Left colon (tissue), 2 donors: ENCODE measurements around the gene FNBP1L. TPM values are rescaled to one million over a fixed set of nuclear protein-coding genes. Genes with fewer than 3 reads are reported as not detected.
"Not testable (repeated sequence)": the region's sequence is repeated elsewhere in the genome, so short reads cannot be mapped to it uniquely, and the experiment has no call there.

Experiments
- ATAC-seq: fragments of 200-7000 bp; cut with Tn5 transposase; one replicate; pipeline ENCODE4 v1.9.1; 2020; ENCODE audit warnings: mild to moderate bottlenecking, moderate library complexity
- DNase-seq, 2 donors: peaks; one replicate each; pipeline ENCODE4 v3.0.0-alpha.2; 2020
- intact Hi-C, 2 donors: fragments of 100-400 bp; cut with DNase I in 1 of 2; cut with micrococcal nuclease in 1 of 2; formaldehyde crosslinking; loops; one replicate each; pipeline versions ENCODE4 v1.11.2 to v1.14.0; 2022; cut with DNase I, micrococcal nuclease
- total RNA-seq, 2 donors: library from RNA; stranded (reverse); fragmentation: NEBNext Ultra II Directional; extraction: Animal tissue kit (Norgen Biotek cat#: 25700); gene quantifications; one replicate each; pipeline ENCODE4 v1.2.1, GENCODE V29; 2021
- donor health status: DM: no; HTN: no; CAD: no.
- donor health status: DM: yes; HTN: yes; CAD: no.

FNBP1L gene
- total RNA-seq, 2 donors from 2014 or later = 46.7 to 64.2 TPM

DNA sequence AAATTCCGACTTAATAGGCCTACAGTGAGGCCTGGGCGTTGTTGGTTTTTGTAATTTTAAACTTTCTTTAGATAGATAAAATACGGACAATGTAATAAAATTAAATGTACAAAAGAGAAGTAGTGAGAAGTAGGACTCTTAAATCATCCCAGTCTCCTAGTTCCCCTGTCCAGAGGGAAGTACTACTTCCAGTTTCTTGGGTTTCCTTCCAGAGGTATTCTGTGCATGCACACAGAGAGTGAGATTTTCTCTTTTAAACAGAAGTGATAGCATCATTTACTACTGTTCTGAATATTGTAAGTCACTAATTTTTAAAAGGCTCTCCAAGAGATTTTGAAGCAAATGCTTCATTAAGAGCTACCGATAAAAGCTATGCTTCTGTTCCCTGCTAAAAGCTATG is 7.2 kb upstream of the FNBP1L start:
- no peak for DNase-seq
- ATAC-seq = no peak
- intact Hi-C loops = loop anchor here in 1 of 2 donors (10.0 kb wide), 2 partner anchors 184 to 404 kb away; no protein-coding TSS in a partner anchor

DNA sequence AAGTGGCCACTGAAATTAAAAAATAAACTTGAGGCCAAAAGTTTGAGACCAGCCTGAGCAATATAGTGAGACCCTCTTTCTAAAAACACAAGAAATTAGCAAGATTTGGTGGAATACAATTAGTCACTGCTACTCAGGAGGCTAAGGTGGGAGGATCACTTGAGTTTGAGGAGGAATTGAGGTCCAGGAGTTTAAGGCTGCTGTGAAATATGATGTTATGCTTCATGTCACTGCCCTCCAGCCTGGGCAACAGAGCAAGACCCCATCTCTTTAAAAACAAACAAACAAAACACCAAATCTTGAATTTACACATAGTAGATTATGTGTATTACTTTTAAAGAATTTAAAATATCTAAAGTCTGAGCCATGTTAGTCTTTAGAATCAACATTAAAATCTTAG is 6.3 kb upstream of the FNBP1L start:
- intact Hi-C loops = loop anchor here in 1 of 2 donors (10.0 kb wide), 2 partner anchors 183 to 403 kb away; no protein-coding TSS in a partner anchor
- DNase-seq (no peak), ATAC-seq (no peak)

DNA sequence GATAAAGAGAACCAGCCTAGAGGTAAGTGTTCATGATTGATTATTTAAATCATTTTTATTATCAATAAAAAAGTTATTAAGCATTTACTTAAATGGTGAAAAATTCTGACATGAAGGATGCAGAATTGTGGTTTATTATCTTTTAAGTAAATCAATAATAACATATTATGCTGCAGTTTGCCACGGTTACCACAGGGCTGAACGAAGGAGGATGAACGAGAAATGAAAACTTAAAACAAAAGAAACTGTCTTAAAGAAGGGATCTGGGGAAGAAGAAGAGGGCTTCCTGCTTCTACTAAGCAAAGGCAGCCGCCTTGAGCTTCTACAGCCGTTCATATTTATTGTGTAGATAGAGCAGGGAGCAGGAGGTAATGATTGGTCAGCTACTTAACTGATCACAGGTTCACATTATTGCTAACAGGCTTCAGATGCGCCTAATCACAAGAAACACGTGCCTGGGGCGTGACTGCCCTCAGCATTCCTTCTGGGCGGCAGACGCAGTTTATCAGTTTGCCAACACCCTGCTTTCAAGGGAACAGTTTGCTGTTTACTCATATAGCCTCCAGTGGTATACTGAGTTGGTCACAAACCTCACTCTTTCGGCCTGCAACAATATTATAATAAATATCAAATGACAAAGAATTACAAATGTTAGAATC is 5.8 kb upstream of the FNBP1L start:
- ATAC-seq (peak; percentile 48), DNase-seq (peak; percentile 81 to 88)
- intact Hi-C loops = loop anchor here in 1 of 2 donors (10.0 kb wide), 2 partner anchors 183 to 403 kb away; no protein-coding TSS in a partner anchor

DNA sequence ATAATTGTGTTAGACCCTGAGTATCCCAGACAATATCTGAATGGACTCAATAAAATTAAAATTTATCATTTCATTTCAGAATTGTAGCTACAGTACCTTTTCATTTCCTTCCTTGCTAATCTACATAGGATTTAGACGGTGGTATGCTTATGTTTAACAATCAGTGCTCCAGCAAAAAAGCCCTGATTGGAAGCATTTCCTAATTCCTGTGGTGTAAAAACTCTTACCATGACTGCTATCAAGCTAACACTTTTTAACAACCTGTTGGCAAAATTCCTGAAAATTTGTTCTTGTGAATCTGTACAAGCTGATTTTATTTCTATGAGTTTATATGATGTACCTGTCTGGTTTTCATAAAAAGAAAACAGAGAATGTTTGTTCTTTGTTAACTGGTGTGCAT is 5.2 kb upstream of the FNBP1L start:
- ATAC-seq = no peak
- intact Hi-C loops = loop anchor here in 1 of 2 donors (10.0 kb wide), 2 partner anchors 182 to 402 kb away; no protein-coding TSS in a partner anchor
- DNase-seq = no peak

DNA sequence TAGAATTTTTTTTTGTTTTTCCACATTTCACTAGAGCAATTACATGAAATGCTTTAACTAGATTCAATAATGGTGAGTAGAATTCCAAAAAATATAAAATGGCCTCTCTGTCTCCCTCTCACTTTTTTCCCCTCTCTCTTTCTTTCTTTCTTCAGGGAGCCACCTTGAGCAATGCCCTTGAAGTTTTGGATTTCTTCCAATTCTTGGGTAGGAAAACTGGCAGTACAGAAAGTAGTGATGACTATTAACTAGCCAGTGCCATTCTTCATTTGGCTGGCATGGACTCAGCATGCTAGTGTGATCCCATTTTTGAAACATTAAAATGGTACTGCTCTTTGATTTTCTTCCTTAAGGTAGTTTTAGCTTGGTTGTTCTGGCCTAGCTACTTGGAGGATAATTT is 4.5 kb upstream of the FNBP1L start:
- no peak for ATAC-seq
- intact Hi-C loops = loop anchor here in 1 of 2 donors (10.0 kb wide), 2 partner anchors 181 to 401 kb away; no protein-coding TSS in a partner anchor

DNA sequence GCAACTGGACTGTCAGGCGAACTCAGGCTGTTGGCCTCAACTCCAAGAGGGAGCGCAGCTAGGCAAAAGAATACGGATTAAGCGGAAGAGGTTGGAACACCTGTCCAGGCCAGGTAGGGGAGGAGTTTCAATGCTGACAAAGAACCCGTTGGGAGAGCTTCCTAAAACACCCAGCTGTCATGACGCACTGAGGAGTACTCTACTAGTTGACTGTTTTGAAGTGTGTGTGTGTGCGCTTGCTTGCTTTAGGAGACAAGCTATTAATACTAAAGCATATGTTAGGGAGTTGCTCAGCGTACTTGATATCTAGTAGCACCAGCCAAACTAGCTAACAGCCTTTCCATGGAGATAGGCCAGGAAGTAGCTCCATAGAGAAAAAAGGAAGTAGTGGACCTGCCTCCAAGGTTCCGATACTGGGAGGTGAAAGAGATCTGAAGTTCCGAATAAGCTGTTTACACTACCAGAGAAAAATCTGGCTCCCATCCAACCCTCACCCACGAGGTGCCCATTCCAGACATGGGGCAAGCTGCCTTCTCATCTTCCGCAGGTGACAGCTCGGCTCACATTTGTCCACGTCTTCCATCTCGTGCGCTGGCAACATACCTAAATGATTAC is 974 bp upstream of the FNBP1L start:
- intact Hi-C loops = loop anchor here in 1 of 2 donors (10.0 kb wide), 2 partner anchors 178 to 398 kb away; no protein-coding TSS in a partner anchor
- ATAC-seq (peak; percentile 63), DNase-seq (peak; percentile 65 to 80)

More for the DNA sequence above, 4.5 kb upstream of the FNBP1L start:
- DNase-seq = no peak

DNA sequence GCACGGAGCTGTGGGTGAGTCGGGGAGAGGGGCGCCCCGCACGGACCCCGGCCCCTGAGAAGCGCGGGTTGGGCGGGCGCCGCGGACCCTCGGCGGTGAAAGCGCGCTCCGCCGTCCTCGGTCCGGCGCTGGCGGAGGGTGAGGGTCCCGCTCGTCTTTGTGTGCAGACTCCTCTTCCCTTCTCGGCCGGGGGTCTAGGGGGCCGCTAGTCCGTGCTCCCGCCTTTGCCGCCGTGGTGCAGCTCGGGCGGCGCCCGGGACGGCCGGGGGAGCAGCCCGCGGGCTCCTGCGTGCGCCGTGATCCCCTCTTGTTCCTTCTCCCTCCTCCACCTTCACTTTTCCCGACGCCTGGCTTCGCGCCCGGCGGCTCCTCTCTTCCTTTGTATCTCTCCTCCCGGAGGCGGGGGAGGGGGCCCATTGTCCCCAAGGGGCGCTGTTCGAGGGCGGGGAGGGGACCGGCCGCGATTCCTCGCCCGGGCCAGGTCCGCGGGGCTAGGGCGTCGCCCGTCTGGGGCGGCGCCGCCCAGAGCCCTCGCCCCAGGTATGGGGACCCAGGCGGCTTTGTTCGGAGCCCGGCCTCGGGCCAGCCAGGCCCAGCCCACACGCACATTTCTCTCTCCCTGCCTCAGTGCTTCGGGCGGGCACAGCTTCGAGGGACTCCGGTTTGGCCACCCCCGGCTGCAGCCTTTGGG is 519 bp downstream of the FNBP1L start:
- ATAC-seq = peak; percentile 67
- peak; percentile 67 to 79 for DNase-seq
- intact Hi-C loops = loop anchor here in 1 of 2 donors (10.0 kb wide), 2 partner anchors 176 to 396 kb away; no protein-coding TSS in a partner anchor

DNA sequence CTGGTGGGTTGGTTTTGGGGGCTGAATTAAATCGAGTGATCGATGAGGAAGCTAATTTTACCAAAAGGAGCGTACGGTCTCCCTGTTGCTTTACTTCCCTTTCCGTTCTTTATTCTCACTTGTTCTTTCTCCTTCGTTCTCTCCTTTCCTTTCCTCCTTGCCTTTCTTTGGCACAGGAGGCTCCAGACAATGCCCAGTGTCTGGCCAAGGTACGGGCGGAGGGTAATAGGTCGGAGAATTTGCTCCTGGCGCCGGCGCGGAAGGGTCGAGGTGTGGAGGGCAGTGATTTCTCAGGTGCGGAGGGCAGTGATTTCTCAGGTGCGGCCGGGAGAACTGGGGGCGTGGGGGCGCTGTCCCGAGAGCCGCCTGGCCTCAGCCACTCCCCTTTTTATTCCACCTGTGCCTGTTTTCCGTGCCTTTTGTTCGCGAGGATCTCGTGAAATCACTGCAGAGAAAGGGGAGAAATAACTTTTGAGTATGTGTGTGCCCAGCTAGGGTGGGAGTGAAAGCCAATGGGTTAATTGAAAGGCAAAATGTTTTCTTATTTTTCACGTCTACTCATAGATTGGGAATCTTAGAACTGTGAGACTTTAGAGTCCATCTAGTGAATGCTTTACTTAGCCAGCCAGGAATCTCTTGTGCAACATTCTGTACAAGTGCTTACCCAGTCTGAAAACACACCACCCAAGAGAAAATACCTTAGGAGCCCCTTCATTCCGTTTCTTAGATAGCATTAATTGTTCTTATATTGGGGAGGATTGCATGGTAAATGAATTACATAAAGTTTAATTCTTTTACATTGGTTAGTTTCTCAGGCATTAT is 1.3 kb downstream of the FNBP1L start:
- intact Hi-C loops = loop anchor here in 1 of 2 donors (10.0 kb wide), 2 partner anchors 176 to 396 kb away; no protein-coding TSS in a partner anchor
- ATAC-seq = peak; percentile 58
- DNase-seq = peak; percentile 72 to 73

DNA sequence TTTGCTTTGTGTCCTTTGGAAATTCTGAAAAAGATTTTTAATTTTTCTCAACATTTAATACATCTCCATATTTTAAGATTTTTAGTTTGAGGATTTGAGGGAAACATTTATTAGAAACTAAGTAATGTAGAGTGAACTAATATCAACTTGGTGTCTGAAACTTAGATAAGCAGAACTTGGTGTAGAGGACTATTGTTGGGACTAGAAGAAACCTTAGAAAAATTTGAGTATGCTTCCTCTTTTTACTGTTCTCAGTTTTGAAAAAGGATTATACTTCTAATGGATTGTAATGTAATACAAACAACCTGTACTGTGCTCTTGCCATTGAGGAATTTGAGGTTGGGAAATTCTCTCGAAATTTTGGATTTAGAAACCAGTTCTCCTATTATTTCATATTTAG is 2.4 kb downstream of the FNBP1L start:
- DNase-seq (no peak), ATAC-seq (no peak)
- intact Hi-C loops = no loop called here

DNA sequence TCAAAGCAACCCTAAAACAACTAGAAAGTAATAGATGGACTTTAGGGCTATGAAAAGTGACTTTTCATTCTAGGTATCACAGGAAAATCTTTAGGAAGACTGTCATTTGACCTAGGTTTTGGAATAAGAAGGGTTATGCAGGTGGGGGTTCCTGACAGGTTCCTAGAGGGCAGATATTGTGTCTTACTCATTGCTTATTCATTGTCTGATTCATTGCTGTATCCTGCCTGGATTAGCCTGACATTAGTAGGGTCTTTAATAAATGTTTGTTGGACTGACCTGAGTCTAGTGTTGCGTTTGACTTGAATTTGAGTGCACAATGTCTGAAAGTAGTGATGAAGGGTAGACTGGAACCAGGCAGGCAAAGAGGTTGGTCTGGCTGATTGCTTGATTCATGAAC is 6.0 kb downstream of the FNBP1L start:
- DNase-seq (no peak), ATAC-seq (no peak)
- intact Hi-C loops = no loop called here

DNA sequence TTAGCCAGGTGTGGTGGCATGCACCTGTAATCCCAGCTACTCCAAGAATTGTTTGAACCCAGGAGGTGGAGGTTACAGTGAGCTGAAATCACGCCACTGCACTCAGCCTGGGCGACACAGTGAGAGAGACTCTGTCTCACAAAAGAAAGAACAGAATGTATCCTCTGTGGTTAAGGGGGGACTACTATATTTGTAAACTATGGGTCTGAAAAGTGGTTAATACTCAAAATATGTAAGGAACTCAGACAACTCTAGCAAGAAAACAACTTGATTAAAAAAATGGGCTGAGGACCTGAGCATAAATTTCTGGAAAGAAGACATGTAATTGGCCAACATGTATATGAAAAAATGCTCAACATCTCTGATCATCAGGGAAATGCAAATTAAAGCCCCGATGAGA is 11.2 kb downstream of the FNBP1L start:
- DNase-seq (no peak), ATAC-seq (no peak)
- intact Hi-C loops = no loop called here

DNA sequence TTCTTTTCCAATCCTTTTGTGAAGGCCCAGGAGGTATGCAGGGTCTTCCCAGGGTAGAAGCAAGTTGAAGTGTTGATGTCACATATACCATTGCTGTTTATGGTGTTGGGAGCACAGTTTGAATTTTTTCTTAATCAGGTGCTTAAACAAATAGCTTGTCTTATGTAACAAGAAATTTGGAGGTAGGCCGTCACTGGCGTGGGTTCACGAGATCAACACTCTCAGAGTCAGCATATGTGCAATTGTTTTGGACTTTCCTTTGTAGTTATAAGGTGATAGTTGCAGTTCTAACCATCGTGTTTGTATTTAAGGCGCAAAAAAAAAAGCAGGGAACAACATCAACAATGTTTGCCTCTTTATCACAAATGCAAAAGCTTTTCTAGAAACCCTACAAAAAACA is 13.3 kb downstream of the FNBP1L start:
- intact Hi-C loops = no loop called here
- ATAC-seq = no peak
- DNase-seq = no peak

DNA sequence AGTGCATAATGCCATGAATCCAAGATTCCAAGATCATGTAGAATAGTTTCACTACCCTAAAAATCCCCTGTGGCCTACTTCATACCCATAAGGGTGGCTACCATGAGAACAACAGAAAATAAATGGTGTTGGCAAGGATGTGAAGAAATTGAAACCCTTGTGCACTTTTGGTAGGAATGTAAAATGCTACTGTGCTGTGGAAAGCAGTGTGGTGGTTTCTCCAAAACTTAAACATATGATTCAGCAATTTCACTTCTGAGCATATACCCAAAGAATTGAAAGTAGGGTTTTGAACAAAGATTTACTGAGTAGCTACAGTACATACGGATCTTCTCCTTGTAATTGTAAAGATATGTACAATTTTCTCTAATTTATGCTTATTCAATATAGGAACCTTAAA is 16.0 kb downstream of the FNBP1L start:
- ATAC-seq (no peak), DNase-seq (no peak)
- intact Hi-C loops = no loop called here

DNA sequence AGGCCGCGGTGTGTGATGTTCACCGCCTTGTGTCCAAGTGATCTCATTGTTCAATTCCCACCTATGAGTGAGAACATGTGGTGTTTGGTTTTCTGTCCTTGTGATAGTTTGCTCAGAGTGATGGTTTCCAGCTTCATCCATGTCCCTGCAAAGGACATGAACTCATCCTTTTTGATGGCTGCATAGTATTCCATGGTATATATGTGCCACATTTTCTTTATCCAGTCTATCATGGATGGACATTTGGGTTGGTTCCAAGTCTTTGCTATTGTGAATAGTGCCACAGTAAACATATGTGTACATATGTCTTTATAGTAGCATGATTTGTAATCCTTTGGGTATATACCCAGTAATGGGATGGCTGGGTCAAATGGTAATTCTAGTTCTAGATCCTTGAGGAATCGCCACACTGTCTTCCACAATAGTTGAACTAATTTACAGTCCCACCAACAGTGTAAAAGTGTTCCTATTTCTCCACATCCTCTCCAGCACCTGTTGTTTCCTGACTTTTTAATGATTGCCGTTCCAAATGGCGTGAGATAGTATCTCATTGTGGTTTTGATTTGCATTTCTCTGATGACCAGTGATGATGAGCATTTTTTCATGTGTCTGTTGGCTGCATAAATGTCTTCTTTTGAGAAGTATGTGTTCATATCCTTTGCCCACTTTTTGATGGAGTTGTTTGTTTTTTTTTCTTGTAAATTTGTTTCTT is 17.6 kb downstream of the FNBP1L start:
- DNase-seq, ATAC-seq, intact Hi-C loops: not testable (repeated sequence)

DNA sequence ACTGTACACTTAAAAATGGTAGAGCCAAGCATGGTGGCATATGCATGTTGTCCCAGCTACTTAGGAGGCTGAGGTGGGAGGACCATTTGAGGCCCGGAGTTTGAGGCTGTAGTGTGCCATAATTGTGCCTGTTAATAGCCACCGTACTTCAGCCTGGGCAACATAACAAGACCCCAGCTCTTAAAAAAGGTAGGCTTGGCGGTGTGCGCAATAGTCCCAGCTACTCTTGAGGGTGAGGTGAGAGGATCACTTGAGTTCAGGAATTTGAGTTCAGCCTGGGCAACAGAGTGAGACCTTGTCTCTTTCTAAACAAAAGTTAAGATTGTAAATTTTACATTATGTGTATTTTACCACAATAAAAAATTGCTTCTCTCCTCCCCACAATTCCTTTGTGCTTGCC is 19.7 kb downstream of the FNBP1L start:
- ATAC-seq = no peak
- no peak for DNase-seq
- intact Hi-C loops = no loop called here

DNA sequence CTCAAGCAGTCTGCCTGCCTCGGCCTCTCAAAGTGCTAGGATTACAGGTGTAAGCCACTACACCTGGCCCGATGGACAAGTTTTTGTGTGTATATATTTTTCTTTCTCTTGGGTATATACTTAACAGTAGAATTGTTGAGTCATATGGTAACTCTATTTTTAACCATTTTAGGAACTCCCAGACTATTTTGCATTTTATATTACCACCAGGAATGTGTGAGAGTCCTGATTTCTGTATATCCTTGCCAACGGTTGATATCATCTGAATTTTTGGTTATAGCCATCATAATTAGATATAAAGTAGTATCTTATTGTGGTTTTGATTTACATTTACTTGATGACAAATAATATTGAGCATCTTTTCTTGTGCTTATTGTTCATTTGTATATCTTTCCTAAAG is 20.7 kb downstream of the FNBP1L start:
- intact Hi-C loops = no loop called here

DNA sequence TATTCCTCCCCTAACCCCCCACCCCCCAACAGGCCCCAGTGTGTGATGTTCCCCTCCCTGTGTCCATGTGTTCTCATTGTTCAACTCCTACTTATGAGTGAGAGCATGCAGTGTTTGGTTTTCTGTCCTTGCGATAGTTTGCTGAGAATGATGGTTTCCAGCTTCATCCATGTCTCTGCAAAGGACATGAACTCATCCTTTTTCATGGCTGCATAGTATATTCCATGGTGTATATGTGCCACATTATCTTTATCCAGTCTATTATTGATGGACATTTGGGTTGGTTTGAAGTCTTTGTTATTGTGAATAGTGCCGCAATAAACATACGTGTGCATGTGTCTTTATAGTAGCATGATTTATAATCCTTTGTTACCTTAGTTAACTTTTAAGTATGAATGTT is 21.3 kb downstream of the FNBP1L start:
- ATAC-seq, intact Hi-C loops, DNase-seq: not testable (repeated sequence)

More for the DNA sequence above, 20.7 kb downstream of the FNBP1L start:
- DNase-seq (no peak), ATAC-seq (no peak)

DNA sequence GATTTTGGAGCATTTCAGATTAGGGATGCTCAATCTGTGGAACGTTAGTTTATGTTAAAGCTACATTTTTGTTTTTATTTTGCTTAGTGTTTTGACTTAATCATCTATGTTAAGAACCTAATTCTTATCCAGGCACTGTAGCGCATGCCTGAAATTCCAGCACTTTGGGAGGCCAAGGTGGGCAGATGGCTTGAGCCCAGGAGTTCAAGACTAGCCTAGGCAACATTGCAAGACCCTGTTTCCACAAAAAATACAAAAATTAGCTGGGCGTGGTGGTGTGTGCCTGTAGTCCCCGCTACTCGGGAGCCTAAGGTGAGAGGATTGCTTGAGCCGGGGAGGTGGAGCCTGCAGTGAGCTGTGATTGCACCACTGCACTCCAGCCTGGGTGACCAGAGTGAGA is 23.4 kb downstream of the FNBP1L start:
- DNase-seq (no peak), ATAC-seq (no peak)
- intact Hi-C loops = no loop called here
